Measurements from ENCODE around the gene PZP. TPM values are rescaled to one million over a fixed set of nuclear protein-coding genes. Genes with fewer than 3 reads are reported as not detected.

The PZP gene
- polyA plus RNA-seq, 3 donors, result 0.30 to 0.56 (median 0.53) TPM

DNA sequence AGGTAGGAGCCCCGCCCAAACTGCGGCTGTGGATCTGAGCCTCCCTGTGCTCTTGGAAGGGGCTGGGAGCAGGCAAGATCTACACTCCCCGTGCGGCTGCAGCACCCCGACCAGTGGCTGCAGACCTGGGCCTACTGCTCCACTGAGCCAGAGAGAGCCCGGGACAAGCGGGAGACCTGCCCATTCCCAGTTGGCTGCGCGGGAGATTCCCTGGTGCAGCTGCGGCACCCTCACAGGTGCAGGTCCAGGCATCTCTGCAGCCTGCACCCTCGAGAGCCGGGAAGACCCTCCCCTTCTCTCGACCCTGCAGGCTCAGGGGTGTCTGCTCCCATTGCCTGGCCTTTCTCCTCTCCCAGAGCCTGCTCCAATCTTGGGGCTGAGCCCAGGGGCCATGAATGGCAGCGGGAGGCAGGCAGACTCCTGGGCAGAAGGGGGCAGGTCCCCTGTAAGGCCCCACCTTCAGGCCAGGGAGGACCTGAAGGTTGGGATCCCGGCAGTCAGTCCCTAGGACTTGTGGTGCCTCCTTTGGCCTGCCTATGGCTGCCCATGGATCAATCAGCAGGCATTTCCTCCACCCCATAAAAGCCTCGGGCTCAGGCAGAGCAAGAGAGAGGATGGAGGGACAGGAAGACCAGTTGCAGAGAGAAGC lies 83.7 kb downstream of the PZP start:
- DNase-seq, result no peak

DNA sequence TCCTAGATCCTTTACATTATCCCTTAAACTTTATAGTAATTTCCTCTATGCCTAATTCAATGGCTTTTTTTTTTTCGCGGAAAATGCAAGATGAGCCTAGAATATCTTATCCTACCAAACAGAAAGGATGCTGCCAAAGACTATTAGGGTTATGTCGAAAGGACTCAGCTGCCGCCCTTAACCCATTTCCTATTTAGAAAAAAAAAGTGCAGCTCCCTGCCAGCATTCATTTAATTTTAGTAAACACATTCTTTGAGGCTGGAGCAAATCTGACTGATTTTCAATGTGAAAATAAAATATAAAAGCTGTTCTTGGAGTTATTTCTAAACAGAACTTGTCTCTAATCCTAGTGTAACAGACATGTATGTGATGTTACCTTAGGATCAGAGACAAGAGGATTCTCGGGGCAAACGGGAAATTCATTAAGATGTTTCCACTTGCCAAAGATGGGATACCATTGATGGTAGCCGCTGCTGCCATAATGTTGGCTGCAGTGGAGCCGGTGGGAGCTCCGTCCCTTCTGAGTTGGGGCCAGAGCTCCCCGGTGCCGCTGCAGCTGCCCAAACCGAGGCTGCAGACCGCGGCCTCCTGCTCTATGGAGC lies 84.3 kb downstream of the PZP start:
- DNase-seq, result no peak

- no peak for DNase-seq
Observed at GRCh38 chr12:9122091-9122609, 86.0 kb downstream of the PZP start.

DNA sequence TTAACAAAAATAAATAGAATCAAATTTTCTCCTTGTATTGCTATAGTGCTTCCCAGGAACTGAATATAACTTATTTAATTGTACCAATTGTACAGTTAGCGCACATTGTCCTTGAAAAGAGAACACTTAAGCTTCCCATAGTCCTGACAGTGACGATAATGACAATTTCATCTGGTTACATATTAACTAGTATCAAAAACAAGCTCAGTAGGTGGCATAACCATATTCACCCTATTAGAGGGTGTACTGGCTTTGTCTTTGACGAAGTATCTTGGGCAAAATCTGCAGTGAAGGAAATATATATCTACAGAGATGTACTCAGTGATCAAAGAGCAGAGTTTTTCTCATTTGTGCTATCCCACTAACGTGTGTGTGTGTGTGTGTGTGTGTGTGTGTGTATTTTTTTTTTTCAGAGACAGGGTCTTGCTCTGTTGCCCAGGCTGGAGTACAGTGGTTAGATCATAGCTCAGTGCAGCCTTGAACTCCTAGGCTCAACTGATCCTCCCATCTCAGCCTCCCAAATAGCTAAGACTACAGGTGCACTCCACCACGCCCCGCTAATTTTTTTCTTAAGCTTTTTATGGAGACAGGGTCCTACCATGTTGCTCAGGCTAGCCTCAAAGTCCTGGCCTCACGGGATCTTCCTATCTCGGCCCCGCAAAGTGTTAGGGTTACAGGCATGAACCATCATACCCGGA lies 87.6 kb downstream of the PZP start:
- DNase-seq, result no peak

- DNase-seq, result no peak
Observed at GRCh38 chr12:9118158-9118557, 90.0 kb downstream of the PZP start.

DNA sequence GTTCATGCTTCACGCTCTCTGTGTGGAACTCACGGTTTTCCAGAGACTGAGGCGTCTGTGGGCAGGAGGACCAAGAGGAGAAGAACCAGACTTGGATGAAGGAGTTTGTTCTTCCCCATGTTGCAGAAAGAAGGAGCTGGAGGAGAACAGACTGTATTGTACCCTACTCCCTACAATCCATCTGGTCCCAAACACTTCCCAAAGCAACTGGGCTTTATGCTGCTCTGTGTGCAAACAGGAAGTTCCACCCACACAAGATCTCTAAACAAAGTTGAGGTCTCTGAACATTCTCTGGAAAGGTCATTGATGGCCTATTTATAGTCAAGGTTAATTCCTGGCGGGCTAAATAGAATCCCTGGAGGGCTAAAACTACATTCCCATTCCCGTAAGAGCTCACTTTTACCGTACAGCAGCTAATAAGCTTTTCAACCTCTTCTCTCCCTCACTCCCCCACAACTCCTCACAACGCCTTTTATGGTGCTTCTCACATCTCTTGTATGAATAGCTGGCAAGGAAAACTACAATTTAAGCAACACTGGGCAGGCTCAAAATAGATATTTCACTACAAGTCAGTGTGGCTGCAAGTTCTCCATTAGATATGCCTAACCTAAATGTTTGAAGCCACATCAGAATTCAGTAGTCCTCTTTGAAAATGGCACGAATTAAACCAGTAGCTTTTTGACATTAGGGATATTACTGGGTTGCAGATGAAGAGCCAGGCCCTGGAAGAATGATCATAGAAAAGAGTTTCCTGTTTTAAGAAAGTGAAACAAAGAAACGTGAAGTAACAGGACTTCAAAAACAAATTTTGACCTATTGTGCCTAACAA lies 92.2 kb downstream of the PZP start, which contains the start of gene A2M:
TSS of gene A2M (minus strand) at position 189 of the 829 bp plus-strand sequence. CDS start at position 119, 70 bp downstream.
- DNase-seq, result peak; percentile 44

- no peak for DNase-seq
Observed at GRCh38 chr12:9114946-9115345, 93.2 kb downstream of the PZP start.

DNA sequence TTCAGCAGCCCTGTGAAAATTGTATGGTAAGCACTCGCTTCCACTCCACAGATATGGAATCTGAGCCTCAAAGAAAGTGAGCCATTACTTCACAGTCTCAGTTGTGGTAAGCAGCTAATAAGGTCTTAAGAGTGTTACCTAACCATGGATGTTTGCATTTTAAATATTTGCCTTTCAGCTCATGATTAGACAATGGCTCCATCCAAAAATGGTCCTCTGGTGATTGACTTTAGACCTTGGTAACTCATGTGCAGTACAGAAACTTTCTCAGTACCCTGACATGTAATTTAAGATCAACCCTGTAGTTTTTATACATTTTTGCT lies 94.2 kb downstream of the PZP start:
- no peak for DNase-seq

GRCh38 chr12:9113296-9113986 lies 94.8 kb downstream of the PZP start:
- no peak for DNase-seq

DNA sequence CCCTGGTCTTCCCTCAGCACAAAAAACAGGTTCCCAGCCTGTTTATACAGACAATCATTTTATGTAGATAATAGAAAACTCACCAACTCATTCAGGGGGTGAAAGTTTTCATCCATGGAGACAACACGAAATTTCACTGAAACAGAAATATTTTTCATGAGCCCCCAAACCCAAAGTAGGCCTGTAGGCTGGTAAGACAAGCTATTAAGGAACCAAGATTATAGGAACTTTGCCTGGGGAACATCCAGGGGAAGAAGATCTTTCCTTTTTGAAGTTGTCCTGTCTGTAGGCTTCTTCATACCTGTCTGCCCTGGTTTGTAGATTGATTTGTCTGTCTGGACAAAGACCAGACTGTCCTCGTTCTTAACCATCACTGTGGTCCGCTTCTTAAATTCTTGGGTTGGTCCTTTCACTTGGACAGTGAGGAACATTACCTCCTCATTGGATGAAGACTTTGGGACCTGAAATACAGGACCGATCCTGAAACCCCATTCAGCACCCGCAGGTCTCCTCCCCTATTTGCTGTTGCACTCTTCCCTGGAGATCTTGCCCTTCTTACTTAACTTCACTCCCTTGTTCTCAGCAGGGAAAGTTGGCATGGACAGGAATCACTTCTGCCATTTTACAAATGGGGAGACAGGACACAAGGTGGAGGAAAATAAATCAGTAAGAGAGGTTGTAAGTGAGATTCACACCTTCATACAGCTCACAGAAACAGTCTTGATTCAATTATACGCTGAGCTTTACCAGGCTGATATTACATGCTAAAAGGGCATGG lies 95.9 kb downstream of the PZP start:
- no peak for DNase-seq

GRCh38 chr12:9111525-9111924 lies 96.7 kb downstream of the PZP start:
- no peak for DNase-seq

- no peak for DNase-seq
Observed at GRCh38 chr12:9109737-9110491, 98.3 kb downstream of the PZP start.

DNA sequence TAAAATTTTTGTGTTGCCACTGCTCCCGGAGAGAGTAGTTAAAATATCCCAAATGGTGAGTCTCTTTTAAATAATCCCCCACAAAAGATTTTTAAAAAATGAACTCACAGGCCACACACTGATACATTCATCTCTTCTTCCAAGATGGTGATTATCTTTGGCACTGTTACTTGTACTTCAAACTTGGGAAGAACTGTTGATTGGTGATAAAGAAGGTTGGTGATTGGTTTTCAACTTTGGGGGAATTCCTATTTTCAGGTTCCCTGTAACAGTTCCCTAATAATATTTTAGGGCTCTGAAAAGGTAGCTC lies 99.0 kb downstream of the PZP start:
- no peak for DNase-seq

DNA sequence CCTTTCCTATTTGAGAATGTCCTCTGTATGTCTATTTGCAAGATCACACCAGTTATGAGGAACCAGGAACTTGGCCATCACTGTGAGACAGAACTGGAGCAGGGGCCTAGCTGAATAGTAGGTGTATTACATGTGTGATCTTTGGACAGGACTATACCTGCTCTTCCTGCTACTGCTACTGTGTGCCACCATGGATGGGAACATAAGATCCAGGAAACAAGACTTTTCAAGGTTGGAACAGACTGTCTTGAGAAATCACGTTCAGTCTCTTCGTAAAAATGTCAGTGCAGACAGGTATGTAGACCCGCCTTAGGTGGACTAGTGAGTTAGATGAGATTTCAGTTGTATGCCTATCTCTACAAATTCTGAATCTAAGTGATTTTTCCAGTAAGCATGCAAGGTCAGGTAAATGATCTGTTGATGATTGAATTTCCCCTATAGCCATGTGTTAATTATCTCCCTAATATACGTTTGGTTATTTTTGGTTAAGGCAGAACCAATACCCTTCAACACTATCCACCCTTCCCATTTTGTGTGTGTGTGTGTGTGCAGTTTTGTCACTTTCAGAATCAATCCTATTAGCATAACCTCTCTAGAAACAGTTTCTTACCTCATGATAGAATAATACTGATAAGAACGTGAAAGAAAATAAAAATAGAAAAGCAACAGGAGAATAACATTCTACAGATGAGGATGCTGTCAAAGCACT lies 99.5 kb downstream of the PZP start:
- no peak for DNase-seq

DNA sequence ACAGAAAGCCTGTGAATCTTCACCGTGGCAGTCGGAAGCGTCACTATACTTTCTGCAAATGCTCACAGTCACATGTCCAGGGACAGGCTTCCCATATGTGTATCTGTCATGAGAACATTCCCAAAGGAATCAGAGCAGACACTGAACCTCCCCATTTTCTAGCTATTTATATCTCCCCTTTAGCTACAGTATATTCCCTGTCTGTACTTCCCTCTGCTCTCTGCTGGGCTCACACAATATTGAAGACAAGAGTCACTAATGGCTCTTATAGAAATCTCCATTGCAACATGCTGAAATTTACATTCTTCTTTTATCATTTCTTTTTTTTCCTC lies 100.7 kb downstream of the PZP start:
- DNase-seq, result no peak

DNA sequence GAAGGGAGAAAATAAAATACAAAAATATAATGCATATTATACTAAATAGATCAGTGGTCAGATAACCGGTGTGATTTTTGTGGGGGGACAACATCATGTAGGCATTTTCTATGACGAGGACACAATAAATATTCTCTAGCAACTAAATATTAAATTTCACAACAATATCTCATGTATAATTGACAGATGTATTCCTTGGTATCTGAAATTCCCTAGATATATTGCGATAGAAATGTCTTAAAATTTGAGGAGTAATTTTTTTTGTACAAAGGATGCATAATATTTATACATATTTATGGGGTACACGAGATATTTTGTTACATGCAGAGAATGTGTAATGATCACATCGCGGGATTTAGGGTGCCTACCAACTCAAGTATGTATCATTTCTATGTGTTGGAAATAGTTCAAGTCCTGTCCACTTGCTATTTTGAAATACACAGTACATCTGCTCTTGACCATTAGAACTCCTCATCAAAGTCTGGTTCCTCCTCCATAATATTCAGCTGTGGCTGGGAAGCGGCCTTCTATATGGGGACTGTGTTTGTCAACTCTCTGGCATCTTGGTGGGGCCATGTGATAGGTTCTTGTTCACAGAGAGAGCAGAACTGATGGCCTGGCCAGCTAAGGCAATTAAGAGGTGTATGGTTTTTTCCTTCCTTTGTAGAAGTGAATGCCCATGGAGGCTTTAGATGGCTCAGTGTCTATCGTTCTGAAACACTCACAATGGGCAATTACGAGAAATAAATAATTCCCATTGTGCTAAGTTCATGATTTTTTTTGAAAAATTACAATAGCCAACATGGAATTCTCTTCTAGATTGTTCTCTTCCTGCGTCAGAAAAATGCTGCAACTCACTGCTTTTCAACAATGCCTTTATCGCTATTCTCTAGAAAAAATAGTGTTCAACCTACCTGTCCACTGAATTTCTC lies 101.3 kb downstream of the PZP start:
- no peak for DNase-seq

DNA sequence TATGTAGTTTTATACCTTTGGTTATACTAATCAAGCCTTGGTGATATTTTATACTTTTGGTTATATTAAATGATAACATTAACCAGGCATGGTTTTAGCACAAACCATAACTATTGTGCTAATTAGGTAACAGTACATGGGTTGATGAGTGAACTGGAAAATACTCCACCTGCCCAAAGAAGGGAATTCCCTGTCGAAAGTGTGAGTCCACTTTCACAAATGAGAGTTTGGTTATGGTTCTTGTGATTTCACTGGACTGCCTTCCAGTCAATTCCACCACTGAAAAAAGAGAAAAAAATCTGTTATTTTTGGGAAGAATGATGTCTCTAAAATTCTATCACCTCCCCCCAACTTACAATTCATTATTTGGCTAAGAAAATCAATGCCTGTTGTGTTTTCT lies 102.1 kb downstream of the PZP start:
- no peak for DNase-seq

DNA sequence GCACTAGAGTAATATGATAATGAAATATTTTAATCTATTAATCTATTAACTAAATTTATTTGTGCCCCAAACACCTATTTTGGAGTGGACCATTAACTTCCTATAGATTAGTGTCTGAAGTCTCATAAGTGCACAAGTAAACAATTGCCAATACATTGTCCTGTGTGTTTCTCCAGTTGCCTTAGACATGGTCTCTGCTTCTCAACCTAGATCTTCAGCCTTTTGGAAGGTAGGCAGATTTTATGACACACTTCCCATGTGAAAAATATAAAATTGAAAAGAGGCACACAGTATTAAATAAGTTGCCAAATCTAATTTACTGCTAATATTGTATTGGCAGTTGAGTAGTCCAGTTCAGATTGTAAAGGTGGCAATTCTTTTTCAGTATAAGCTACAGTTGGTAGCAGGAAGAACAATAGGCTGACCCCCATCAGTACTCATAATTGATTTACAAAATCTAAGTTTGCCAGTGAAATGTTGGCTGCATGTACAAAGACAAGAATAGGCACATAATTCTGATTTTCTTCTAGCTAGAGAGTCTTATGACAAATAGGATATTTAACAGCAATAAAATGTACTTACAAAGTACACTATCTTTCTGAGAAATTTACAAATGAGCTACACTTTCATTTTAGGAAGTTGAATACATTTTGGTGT lies 103.3 kb downstream of the PZP start:
- no peak for DNase-seq

All from renal pelvis (tissue), 4 donors.